K562 (cell line): Measurements from ENCODE around the gene CNPY4. TPM values are rescaled to one million over a fixed set of nuclear protein-coding genes. Genes with fewer than 3 reads are reported as not detected.

Experiments used
- BRF1 ChIP-seq: IDR thresholded peaks from 3 replicates; pipeline ENCODE4 v1.6.1; 2011; ENCODE audit warnings: borderline replicate concordance, mild to moderate bottlenecking; ENCODE audit not compliant: insufficient read length; ENCODE audit errors: extremely low read depth
- MIER1 ChIP-seq: fragments of 450-650 bp; IDR thresholded peaks from 2 replicates; pipeline ENCODE4 v1.6.1; 2016; ENCODE audit warnings: antibody characterized with exemption, mild to moderate bottlenecking, low read depth
- POLR2B ChIP-seq: fragments of 450-650 bp; IDR thresholded peaks from 2 replicates; pipeline ENCODE4 v1.6.1; 2018; ENCODE audit warnings: low read depth; ENCODE audit not compliant: partially characterized antibody
- PRMT5 ChIP-seq: sonication (generic); formaldehyde crosslinking; IDR thresholded peaks from 2 replicates; pipeline ENCODE4 v1.5.0; 2020; ENCODE audit warnings: missing genetic modification reagents
- RBFOX2 ChIP-seq: fragments of 200-400 bp; formaldehyde crosslinking; IDR thresholded peaks from 2 replicates; pipeline ENCODE4 v1.6.1; 2017; ENCODE audit warnings: low read depth, mild to moderate bottlenecking, low read length, moderate library complexity
- SOX6 ChIP-seq: fragments of 450-650 bp; IDR thresholded peaks from 2 replicates; pipeline ENCODE4 v1.6.1; 2014; ENCODE audit warnings: mild to moderate bottlenecking
- TBL1XR1 ChIP-seq, 2 experiments: IDR thresholded peaks; 2 replicates each; pipeline ENCODE4 v1.6.1; 2012; ENCODE audit warnings: improper control_type of control experiment in 2 of 2, low read length in 2 of 2, mild to moderate bottlenecking in 1 of 2
- ZNF133 ChIP-seq: fragments of 250-450 bp; sonication (Bioruptor Pico); IDR thresholded peaks from 2 replicates; pipeline ENCODE4 v1.4.0; 2020; ENCODE audit warnings: mild to moderate bottlenecking
- ZNF239 ChIP-seq: fragments of 250-450 bp; sonication (Bioruptor Pico); IDR thresholded peaks from 2 replicates; pipeline ENCODE4 v1.4.0; 2020; ENCODE audit warnings: mild to moderate bottlenecking
- ZNF274 ChIP-seq: IDR thresholded peaks from 2 replicates; pipeline ENCODE4 v1.6.1; 2011; ENCODE audit warnings: low read depth, mild to moderate bottlenecking, low read length, moderate library complexity, borderline replicate concordance
- ZNF717 ChIP-seq: fragments of 250-450 bp; sonication (Bioruptor Pico); IDR thresholded peaks from 2 replicates; pipeline ENCODE4 v1.5.0; 2021
- ZNF780A ChIP-seq: fragments of 250-450 bp; sonication (Bioruptor Pico); IDR thresholded peaks from 2 replicates; pipeline ENCODE4 v1.5.0; 2021; ENCODE audit warnings: mild to moderate bottlenecking
- polyA plus RNA-seq, 8 experiments: library from polyadenylated mRNA; depleted of rRNA in 4 of 8; stranded (reverse) in 5 of 8; unstranded in 3 of 8; fragments of >200 nt; fragmentation: Nextera tagmentation in 2 of 8; fragmentation: Illumina TruSeq in 1 of 8; extraction: Ambion mirVana in 2 of 8; extraction: Trizol in 1 of 8; gene quantifications; 2 replicates each; pipeline versions ENCODE4 v1.2.1 to v1.2.3, GENCODE V29; 2011 to 2014; ENCODE audit warnings: inconsistent platforms in 1 of 8, missing spikeins in 1 of 8
- total RNA-seq, 7 experiments: library from RNA; depleted of rRNA in 6 of 7; stranded (reverse); fragments of >200 nt in 6 of 7; fragmentation: Illumina TruSeq in 2 of 7; extraction: Trizol in 2 of 7; gene quantifications; 2 replicates each; pipeline versions ENCODE4 v1.2.1 to v1.2.3, GENCODE V29; 2011 to 2021; ENCODE audit warnings: low replicate concordance in 1 of 7
- TF ChIP-seq, protein P1 (sequence below), 2 experiments: fragments of 450-650 bp in 1 of 2; sonication (generic) in 1 of 2; formaldehyde crosslinking in 1 of 2; IDR thresholded peaks in 1 of 2; conservative IDR thresholded peaks in 1 of 2; 2 replicates each; pipeline versions ENCODE4 v1.6.1 to v1.8.1; 2016 to 2023; ENCODE audit warnings: mild to moderate bottlenecking in 2 of 2, moderate library complexity in 2 of 2, inconsistent platforms in 1 of 2, missing genetic modification reagents in 1 of 2
- TF ChIP-seq, protein P2 (sequence below): fragments of 250-450 bp; sonication (Bioruptor Pico); IDR thresholded peaks from 2 replicates; pipeline ENCODE4 v1.5.0; 2021; ENCODE audit warnings: mild to moderate bottlenecking, moderate library complexity
- TF ChIP-seq, protein P3 (sequence below): sonication (generic); formaldehyde crosslinking; IDR thresholded peaks from 2 replicates; pipeline ENCODE4 v1.8.0; 2022; ENCODE audit warnings: mild to moderate bottlenecking, missing genetic modification reagents
- TF ChIP-seq, protein P4 (sequence below): fragments of 250-450 bp; sonication (Bioruptor Pico); IDR thresholded peaks from 2 replicates; pipeline ENCODE4 v1.8.0; 2022; ENCODE audit warnings: inconsistent platforms, mild to moderate bottlenecking, moderate library complexity, borderline replicate concordance

The CNPY4 gene
- total and polyA plus RNA-seq, 9 of the 15 experiments (the other 6 are each of a cell fraction or from before 2014, with no cell fraction given) = 1.9 to 11.2 (median 7.0) TPM

DNA sequence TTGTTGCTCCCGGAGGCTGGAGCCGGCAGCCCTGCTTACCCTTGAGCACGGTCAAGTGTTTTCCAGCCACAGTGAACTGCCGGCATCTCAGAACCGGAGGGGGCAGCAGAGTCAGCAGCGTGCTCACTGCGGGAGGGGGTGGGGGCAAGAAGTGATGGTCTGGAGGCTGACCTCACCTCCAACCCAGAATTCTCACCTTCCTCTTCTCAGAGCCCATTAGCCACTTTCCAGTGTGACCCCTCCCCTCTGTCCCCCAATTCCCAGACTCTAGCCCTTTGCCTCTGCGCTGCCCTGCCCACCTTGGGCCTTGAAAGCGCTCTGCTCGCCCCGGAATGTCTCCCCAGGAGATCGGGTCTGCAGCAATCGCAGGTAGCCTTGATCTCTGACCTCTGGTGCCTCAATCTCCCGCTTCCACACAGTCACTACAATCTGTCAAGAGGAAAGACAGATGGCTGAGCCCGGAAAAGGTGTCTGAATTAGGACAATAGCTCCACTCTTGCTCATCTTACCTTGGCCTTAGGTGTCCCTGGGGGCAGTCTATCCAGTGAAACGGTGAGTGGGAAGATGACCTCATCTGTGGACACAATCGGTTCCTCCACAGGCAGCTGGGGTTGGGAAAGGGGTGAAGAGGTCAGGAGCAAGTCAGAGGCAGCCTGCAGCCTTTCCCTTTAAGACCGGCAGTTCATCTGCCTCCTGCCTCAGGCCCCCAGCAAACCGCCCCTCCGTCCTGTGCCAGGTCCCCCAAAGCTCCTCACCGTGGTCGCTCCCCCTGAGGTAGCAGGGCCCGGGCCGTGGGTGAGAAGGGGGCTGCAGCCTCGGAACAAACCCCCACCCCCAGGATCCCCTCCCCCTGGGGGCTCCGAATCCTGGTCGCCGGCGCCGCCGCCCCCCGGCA, 38.1 kb downstream of the CNPY4 start (continued):
- TF ChIP-seq, protein P1, sequence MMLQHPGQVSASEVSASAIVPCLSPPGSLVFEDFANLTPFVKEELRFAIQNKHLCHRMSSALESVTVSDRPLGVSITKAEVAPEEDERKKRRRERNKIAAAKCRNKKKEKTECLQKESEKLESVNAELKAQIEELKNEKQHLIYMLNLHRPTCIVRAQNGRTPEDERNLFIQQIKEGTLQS (IDR thresholded peaks at IDR 0.05) = peak; percentile 97
- TF ChIP-seq, protein P1 (CRISPR knock-in tag; conservative IDR thresholded peaks at IDR 0.05) = no peak
- TF ChIP-seq ZNF133 (CRISPR knock-in tag) (no peak), POLR2B (no peak), ZNF274 (no peak), PRMT5 (CRISPR knock-in tag) (no peak), SOX6 (peak; percentile 46; the same call in 1 of the 2 replicates), ZNF780A (no peak), RBFOX2 (no peak), MIER1 (no peak), BRF1 (no peak), TBL1XR1 (IDR thresholded peaks at IDR 0.05; ENCODE audit: low read length in 2 of 2) (peak in 1 of 2 experiments; percentile 20; a peak in 1 of 4 replicates), ZNF239 (CRISPR knock-in tag) (no peak), ZNF717 (CRISPR knock-in tag) (no peak)
- TF ChIP-seq, protein P2, sequence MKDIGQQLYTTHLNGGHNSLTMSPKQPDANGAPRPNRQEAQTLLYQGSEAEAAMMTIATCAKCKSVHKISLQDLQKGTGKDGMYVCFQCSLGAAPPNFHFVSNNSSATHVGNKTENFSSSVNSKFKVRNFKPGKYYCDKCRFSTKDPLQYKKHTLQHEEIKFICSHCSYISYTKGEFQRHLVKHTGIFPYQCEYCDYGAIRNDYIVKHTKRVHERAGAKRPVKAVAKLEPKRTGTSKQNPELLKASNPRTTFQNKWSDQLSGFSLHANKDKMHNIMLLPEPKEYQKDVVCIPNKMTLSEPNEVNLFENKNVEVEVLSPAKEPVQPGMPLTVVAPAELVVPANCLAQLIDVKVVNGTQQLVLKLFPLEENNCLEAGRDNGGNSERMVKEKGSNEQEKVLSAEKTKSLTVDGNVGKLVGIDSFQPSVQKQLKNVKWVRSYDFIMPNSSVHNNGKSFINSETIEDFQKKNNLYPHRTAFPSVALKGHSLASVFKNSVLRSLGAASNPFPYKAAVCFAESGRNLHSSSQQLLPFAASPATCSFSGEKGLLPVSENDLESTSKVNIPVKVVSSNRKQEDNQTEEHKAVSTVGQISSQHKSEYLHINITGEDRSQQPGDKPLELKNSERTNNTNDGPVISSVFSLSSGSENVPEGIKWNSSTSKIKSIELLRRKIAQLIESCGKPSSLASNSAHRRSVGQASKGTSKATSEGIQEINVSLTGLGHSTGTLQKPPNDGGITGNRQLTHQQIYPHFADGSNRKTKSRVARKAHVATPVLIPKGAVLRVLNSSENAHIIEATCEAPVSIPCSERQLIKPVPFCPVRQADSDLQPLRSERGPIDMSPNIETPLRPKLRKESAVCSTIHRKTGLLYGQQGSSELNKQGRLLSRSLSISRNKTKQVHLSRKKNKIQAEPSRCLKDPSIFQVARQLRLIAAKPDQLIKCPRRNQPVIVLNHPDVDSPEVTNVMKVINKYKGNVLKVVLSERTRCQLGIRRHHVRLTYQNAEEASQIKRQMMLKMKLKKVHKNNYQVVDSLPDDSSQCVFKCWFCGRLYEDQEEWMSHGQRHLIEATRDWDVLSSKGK (CRISPR knock-in tag) = no peak
- TF ChIP-seq, protein P3, sequence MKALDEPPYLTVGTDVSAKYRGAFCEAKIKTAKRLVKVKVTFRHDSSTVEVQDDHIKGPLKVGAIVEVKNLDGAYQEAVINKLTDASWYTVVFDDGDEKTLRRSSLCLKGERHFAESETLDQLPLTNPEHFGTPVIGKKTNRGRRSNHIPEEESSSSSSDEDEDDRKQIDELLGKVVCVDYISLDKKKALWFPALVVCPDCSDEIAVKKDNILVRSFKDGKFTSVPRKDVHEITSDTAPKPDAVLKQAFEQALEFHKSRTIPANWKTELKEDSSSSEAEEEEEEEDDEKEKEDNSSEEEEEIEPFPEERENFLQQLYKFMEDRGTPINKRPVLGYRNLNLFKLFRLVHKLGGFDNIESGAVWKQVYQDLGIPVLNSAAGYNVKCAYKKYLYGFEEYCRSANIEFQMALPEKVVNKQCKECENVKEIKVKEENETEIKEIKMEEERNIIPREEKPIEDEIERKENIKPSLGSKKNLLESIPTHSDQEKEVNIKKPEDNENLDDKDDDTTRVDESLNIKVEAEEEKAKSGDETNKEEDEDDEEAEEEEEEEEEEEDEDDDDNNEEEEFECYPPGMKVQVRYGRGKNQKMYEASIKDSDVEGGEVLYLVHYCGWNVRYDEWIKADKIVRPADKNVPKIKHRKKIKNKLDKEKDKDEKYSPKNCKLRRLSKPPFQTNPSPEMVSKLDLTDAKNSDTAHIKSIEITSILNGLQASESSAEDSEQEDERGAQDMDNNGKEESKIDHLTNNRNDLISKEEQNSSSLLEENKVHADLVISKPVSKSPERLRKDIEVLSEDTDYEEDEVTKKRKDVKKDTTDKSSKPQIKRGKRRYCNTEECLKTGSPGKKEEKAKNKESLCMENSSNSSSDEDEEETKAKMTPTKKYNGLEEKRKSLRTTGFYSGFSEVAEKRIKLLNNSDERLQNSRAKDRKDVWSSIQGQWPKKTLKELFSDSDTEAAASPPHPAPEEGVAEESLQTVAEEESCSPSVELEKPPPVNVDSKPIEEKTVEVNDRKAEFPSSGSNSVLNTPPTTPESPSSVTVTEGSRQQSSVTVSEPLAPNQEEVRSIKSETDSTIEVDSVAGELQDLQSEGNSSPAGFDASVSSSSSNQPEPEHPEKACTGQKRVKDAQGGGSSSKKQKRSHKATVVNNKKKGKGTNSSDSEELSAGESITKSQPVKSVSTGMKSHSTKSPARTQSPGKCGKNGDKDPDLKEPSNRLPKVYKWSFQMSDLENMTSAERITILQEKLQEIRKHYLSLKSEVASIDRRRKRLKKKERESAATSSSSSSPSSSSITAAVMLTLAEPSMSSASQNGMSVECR (CRISPR knock-in tag) = peak; percentile 66; the same call in 1 of the 2 replicates
- TF ChIP-seq, protein P4, sequence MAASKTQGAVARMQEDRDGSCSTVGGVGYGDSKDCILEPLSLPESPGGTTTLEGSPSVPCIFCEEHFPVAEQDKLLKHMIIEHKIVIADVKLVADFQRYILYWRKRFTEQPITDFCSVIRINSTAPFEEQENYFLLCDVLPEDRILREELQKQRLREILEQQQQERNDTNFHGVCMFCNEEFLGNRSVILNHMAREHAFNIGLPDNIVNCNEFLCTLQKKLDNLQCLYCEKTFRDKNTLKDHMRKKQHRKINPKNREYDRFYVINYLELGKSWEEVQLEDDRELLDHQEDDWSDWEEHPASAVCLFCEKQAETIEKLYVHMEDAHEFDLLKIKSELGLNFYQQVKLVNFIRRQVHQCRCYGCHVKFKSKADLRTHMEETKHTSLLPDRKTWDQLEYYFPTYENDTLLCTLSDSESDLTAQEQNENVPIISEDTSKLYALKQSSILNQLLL (CRISPR knock-in tag) = no peak
